ENCODE measurements around the gene AKT3. TPM values are rescaled to one million over a fixed set of nuclear protein-coding genes. Genes with fewer than 3 reads are reported as not detected.

The AKT3 gene
- total RNA-seq (2022; extraction: Qiagen RNA extraction), result 17.2 to 32.3 TPM (median 26.9 TPM) in 5 replicates

DNA sequence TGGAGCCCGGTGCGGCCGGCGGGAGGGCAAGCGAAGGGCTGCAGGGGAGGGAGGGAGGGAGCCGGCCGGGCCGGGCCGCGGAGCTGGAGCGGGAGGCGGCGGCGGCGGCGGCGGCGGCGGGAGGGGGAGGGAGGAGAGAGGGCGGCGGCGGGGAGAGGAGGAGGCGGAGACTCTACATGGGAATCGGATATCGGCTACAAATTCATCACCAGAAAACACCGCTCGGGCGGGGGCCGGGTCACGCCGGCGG is at the start of gene AKT3:
TSS of gene AKT3 (minus strand) at position 42 of the 250 bp plus-strand sequence. CDS start 7,073 bp downstream, outside the sequence.

Other genes with a start within 250 kb of the AKT3 start
- 3.8 to 5.0 TPM (median 4.3 TPM) in 5 replicates for gene ZBTB18, start 201.0 kb upstream of the AKT3 start, total RNA-seq (2022; extraction: Qiagen RNA extraction)

Data from A549 treated with dexamethasone at 1 μM for 4 hours (cell line).